HG03442 (cell line): Measurements from ENCODE around the gene MSI2.

Source experiments
- ATAC-seq: cut with Tn5 transposase; IDR thresholded peaks from one replicate; pipeline ENCODE4 v1.9.1; 2021; ENCODE audit warnings: mild to moderate bottlenecking, moderate library complexity; ENCODE audit not compliant: unreplicated experiment

The MSI2 gene

GRCh38 chr17:57363580-57363979, 107.3 kb downstream of the MSI2 start:
- ATAC-seq: no peak

- ATAC-seq: no peak
These were observed 107.8 kb downstream of the MSI2 start for GRCh38 chr17:57363998-57364643.

- no peak for ATAC-seq
These were observed 109.1 kb downstream of the MSI2 start for GRCh38 chr17:57365420-57365819.

- no peak for ATAC-seq
These were observed 109.8 kb downstream of the MSI2 start for GRCh38 chr17:57366177-57366557.

- no peak for ATAC-seq
These were observed 110.4 kb downstream of the MSI2 start for GRCh38 chr17:57366558-57367351.

GRCh38 chr17:57368637-57369336, 112.5 kb downstream of the MSI2 start:
- no peak for ATAC-seq

GRCh38 chr17:57369509-57369945, 113.2 kb downstream of the MSI2 start:
- no peak for ATAC-seq

- ATAC-seq: no peak
These were observed 113.8 kb downstream of the MSI2 start for GRCh38 chr17:57370037-57370581.

GRCh38 chr17:57370619-57371018, 114.3 kb downstream of the MSI2 start:
- ATAC-seq: no peak

GRCh38 chr17:57372156-57372555, 115.8 kb downstream of the MSI2 start:
- ATAC-seq: no peak

- no peak for ATAC-seq
These were observed 116.7 kb downstream of the MSI2 start for GRCh38 chr17:57373048-57373447.

GRCh38 chr17:57373756-57374155, 117.4 kb downstream of the MSI2 start:
- ATAC-seq: no peak

- ATAC-seq: no peak
These were observed 118.9 kb downstream of the MSI2 start for GRCh38 chr17:57375040-57375769.

GRCh38 chr17:57375770-57376225, 119.5 kb downstream of the MSI2 start:
- ATAC-seq: no peak

- ATAC-seq: no peak
These were observed 120.8 kb downstream of the MSI2 start for GRCh38 chr17:57377094-57377493.

- ATAC-seq: no peak
These were observed 123.0 kb downstream of the MSI2 start for GRCh38 chr17:57379237-57379894.

- no peak for ATAC-seq
These were observed 123.6 kb downstream of the MSI2 start for GRCh38 chr17:57379895-57380434.

GRCh38 chr17:57381498-57381897, 125.2 kb downstream of the MSI2 start:
- ATAC-seq: no peak

GRCh38 chr17:57384219-57384618, 127.9 kb downstream of the MSI2 start:
- ATAC-seq: no peak

- ATAC-seq: no peak
These were observed 129.7 kb downstream of the MSI2 start for GRCh38 chr17:57385975-57386374.
